ENCODE measurements around the gene ADGRG6. TPM values are rescaled to one million over a fixed set of nuclear protein-coding genes. Genes with fewer than 3 reads are reported as not detected.

The ADGRG6 gene
- total and polyA plus RNA-seq, 2 donors (not counting 3 experiments of a cell fraction or from before 2014, with no cell fraction given), result 99.3 to 166 TPM

- no peaks in the 10 kb centered on the region for H3K9me3 ChIP-seq (replicated peaks; ENCODE audit: control insufficient read depth, insufficient read depth, low read length)
- POLR2A ChIA-PET, result no interaction called here
Measured at GRCh38 chr6:142339113-142339512, 37.3 kb downstream of the ADGRG6 start.

More at GRCh38 chr6:142339113-142339512, 37.3 kb downstream of the ADGRG6 start:
- no peak overlapping the region for H3K4me3 ChIP-seq (replicated peaks in 1 of 3; ENCODE audit: insufficient read depth in 1 of 3, low read depth in 1 of 3, low read length in 3 of 3)
- peaks cover 22% of the 10 kb centered on the region for H3K4me1 ChIP-seq (ENCODE audit: control insufficient read depth, extremely low read depth, insufficient read depth, low read length)
- no peak overlapping the region for H3K27ac ChIP-seq (ENCODE audit: insufficient read depth, low read depth, low read length)
- no peak for FAIRE-seq
- no peaks in the 10 kb centered on the region for H3K9me1 ChIP-seq (replicated peaks; ENCODE audit: control insufficient read depth, extremely low read depth, insufficient read depth, low read length)
- TF ChIP-seq GATA2 (IDR thresholded peaks at IDR 0.05; ENCODE audit: insufficient read depth, insufficient read length, low read depth, low read length) (no peak), MYC (IDR thresholded peaks at IDR 0.05; ENCODE audit: low read depth, low read length) (no peak), MAX (IDR thresholded peaks at IDR 0.05; ENCODE audit: insufficient read depth, insufficient read length) (no peak), CTCF (IDR thresholded peaks at IDR 0.05; ENCODE audit: extremely low read depth in 1 of 2, insufficient read depth in 1 of 2, low read depth in 1 of 2, low read length in 2 of 2) (no peak), POLR2AphosphoS5 (IDR thresholded peaks at IDR 0.05; ENCODE audit: insufficient read depth, low read depth, low read length) (no peak), EZH2 (IDR thresholded peaks at IDR 0.05; ENCODE audit: borderline replicate concordance, low read depth, low read length, severe bottlenecking) (no peak), POLR2A (IDR thresholded peaks at IDR 0.05; ENCODE audit: low read depth, low read length) (no peak), JUN (IDR thresholded peaks at IDR 0.05; ENCODE audit: borderline replicate concordance, insufficient read depth, insufficient read length, low read depth) (no peak)
- no TSS peak for BruUV-seq (replicated peaks)
- no peak overlapping the region for H3K4me2 ChIP-seq (ENCODE audit: insufficient read depth, low read length)
- DNase-seq (ENCODE audit: low read depth, low spot score), result no peak
- peaks cover 59% of the 10 kb centered on the region for H3K79me2 ChIP-seq (ENCODE audit: control insufficient read depth, insufficient read depth, low read length)
- intact Hi-C loops (cut with micrococcal nuclease), result no loop called here
- H4K20me1 ChIP-seq (replicated peaks; ENCODE audit: control insufficient read depth, extremely low read depth, insufficient read depth, low read length), result no peaks in the 10 kb centered on the region
- no peaks in the 10 kb centered on the region for H3K27me3 ChIP-seq (ENCODE audit: control insufficient read depth in 2 of 2, insufficient read depth in 2 of 2, low read length in 2 of 2)
- H2AFZ ChIP-seq (ENCODE audit: low read depth, low read length), result no peak overlapping the region
- dilution Hi-C loops (cut with MboI; ENCODE audit: extremely low pct_ligation_motif_present, low sequenced_read_pairs), result no loop called here
- H3K36me3 ChIP-seq (ENCODE audit: control insufficient read depth in 2 of 2, extremely low read depth in 1 of 2, insufficient read depth in 2 of 2, low read length in 2 of 2), result no peaks in the 10 kb centered on the region
- no peak overlapping the region for H3K9ac ChIP-seq (replicated peaks; ENCODE audit: extremely low read depth, insufficient read depth, low read length)
- CTCF ChIA-PET, result interaction anchor here (1.5 to 1.7 kb wide), 4 partner anchors 16 to 42 kb away, joined by 3 to 4 read pairs (median 4); no protein-coding TSS in a partner anchor

Data from endothelial cell of umbilical vein (primary cell).